HG02759 (cell line): ENCODE data around the gene ZNF12.
"Not testable (repeated sequence)": the region's sequence is repeated elsewhere in the genome, so short reads cannot be mapped to it uniquely, and the experiment has no call there.

Experiments used
- ATAC-seq: cut with Tn5 transposase; IDR thresholded peaks from one replicate; pipeline ENCODE4 v1.9.1; 2021; ENCODE audit warnings: mild to moderate bottlenecking, moderate library complexity; ENCODE audit not compliant: unreplicated experiment

ZNF12 gene

GRCh38 chr7:6700793-6701192, 6.0 kb downstream of the ZNF12 start:
- ATAC-seq: no peak

DNA sequence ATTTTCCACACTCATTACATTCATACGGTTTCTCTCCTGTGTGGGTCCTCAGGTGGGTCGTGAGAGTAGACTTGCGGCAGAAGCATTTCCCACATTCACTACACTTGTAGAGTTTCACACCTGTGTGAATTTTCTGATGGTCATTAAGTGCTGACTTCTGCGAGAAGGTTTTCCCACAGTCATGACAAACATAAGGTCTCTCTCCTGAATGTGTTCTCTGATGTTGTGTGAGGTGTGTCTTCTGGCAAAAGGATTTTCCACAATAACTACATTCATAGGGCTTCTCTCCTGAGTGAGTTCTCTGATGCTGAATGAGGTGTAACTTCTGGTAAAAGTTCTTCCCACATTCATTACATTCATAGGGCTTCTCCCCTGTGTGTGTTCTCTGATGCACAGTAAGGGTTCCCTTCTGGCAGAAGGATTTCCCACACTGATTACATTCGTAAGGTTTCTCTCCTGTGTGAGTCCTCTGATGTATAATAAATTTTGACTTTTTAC, 15.1 kb downstream of the ZNF12 start:
- no peak for ATAC-seq

GRCh38 chr7:6691103-6691502, 15.6 kb downstream of the ZNF12 start:
- ATAC-seq: no peak

DNA sequence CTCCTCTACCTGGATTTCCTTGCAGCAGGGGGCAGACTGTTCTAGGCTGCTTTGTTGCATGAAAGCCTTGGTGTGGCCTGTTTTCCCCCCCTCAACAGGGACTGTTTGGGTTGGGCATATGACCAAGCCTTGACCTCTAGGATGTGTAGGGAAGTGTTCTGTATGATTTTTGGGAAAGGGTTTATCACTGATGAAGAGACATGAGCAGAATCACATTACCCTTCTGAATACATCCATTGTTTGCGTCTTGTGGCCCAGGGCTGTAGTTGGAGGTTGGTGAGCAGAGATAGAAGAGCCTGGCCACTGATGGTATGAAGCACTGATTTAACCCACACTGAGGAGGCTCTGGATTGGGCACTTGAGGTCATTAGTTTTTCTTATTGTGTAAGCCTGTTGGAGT, 26.6 kb downstream of the ZNF12 start:
- no peak for ATAC-seq

DNA sequence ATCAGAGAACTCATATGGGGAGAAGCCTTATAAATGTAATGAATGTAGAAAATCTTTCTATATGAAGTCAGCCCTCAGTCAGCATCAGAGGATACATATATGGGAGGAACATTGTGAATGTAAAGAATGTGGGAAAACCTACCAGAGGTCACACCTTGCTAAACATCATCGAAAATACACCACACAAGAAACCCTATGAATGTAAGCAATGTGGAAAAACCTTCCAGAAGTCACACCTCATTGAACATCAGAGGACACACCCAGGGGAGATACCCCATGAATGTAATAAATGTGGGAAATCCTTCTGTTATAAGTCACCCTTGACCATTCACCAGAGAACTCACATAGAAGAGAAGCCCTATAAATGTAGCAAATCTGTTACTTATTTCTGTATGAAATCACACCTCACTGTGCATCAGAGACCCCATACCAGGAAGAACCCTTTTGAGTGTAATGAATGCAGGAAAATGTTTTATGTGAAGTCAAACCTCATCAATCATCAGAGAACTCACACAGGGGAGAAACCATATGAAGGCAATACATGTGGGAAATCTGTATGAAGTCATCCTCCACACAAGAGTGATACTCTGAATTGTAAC, 30.8 kb downstream of the ZNF12 start:
- ATAC-seq: no peak

- ATAC-seq: not testable (repeated sequence)
Observed at GRCh38 chr7:6670851-6671250, 35.9 kb downstream of the ZNF12 start.

- ATAC-seq: no peak
Observed at GRCh38 chr7:6658618-6659345, 48.0 kb downstream of the ZNF12 start.

DNA sequence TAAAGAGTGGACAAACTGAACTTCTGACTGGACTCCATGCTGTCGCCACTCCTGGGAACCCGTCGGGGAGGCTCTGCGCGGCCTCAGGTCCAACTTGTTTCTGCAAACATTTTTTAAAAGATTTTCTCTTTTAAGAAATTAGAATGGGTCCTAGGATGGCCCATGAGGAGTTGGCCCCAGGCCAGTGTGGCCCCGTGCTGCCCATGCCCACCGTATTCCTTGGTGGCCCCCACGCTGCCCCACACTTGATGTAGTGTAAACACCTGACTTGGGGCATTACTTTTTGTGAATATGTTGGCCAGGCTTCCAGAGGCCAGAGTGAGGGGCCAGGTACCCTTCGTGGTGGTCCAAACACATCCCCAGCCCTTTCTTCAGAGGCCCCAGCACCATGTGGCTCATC, 50.3 kb downstream of the ZNF12 start:
- no peak for ATAC-seq

GRCh38 chr7:6655636-6656385, 50.9 kb downstream of the ZNF12 start:
- ATAC-seq: no peak

- no peak for ATAC-seq
Observed at GRCh38 chr7:6654842-6655610, 51.7 kb downstream of the ZNF12 start.

- no peak for ATAC-seq
Observed at GRCh38 chr7:6654113-6654841, 52.5 kb downstream of the ZNF12 start.

- no peak for ATAC-seq
Observed at GRCh38 chr7:6653071-6654003, 53.4 kb downstream of the ZNF12 start.

DNA sequence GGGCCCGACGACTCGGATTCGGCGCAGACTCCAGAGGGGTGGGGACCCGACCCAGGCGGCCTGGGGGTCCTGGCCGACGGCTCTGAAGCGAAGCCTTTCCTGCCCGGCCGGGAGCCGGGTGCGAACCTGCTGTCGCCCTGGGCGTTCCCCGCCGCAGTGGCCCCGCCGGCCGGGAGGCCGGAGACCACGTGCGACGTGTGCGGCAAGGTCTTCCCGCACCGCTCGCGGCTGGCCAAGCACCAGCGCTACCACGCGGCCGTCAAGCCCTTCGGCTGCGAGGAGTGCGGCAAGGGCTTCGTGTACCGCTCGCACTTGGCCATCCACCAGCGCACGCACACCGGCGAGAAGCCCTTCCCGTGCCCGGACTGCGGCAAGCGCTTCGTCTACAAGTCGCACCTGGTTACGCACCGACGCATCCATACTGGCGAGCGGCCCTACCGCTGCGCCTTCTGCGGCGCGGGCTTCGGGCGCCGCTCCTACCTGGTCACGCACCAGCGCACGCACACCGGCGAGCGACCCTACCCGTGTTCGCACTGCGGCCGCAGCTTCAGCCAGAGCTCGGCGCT, 54.2 kb downstream of the ZNF12 start:
- ATAC-seq: no peak

DNA sequence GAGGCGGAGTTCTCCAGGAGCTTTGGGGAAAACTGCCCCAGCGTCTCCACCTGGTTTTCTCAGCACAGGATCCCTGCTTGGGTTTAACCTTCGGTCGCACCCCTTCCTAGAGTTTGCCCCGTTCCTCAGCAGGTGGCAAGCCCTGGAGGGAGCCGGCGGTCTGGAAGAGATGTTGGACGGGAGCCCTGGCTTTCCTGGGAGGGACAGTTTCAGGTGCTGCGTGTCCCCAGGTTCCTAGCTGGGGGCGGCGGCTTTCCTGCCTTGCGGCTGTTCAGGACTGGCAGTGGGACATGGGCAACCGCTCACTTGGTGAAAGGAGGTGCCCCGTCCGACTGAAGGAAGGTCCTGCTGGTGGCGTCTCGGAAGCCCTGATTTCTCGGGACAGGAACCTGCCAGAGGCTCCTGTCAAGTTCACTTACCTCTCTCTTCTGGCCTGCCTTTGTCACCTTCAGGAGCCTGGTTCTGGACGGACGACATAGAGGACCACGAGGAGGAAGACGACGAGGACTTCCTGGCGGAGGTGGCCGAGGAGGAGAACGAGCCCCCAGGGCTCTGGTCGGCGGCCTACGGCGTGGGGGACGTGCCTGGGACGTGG, 54.8 kb downstream of the ZNF12 start:
- no peak for ATAC-seq

DNA sequence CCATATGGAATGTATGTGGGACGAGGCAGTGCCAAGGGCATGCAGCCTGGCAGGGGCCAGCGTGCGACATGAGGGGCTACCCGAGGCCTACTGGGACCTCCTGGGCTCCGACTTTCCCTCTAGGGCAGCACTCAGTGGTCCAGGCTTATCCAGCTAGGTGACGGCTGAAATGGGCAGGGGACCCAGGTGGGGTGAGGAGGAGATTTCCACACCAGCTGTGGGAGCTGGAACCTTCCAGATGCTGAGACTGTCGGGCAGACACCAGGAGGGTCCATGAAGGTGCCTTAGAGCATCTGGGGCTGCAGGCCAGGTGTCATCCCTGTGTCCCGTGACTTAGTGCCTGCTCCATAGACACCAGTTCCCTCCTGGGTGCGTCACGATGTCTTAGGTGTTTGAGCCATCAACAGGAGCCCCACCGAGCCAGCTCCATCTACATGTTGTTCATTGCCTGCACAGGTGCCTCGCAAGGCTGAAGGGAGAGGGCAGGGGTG, 56.2 kb downstream of the ZNF12 start:
- ATAC-seq: no peak

DNA sequence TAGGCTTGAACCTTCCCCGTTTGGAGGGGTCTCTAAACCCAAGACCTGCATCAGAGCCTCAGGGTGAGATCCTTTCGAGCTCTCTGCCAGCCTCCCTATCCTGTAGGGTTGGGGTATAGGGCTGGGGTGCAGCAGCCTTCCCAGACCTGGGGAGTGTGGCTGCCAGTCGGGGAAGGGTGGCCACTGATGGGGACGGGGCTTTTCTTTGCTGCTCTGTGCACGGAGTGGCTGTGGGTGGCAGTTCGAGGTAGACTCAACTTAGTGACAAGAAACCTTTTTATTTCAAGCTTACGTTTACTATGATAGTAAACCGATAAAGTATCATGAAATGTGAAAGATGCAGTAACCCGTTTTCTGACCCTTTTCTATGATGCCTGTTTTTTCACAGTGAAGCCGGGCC, 56.7 kb downstream of the ZNF12 start:
- ATAC-seq: no peak

GRCh38 chr7:6649241-6649961, 57.3 kb downstream of the ZNF12 start:
- no peak for ATAC-seq

DNA sequence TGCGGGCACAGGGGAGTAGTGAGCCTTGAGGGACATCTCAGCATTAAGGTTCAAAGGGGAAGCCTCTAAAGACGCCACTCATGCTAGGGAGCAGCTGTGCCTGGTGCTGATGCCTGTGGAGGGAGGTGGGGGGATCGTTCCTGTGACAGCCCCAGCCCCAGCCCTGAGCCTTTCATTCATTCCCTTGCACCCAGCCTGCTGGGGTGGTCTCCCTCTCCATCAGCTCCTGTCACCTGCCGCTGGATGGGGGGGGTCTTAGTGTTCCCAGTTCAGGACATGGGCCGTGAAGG, 58.0 kb downstream of the ZNF12 start:
- no peak for ATAC-seq
